ENCODE data around the gene VRK3.

DNA sequence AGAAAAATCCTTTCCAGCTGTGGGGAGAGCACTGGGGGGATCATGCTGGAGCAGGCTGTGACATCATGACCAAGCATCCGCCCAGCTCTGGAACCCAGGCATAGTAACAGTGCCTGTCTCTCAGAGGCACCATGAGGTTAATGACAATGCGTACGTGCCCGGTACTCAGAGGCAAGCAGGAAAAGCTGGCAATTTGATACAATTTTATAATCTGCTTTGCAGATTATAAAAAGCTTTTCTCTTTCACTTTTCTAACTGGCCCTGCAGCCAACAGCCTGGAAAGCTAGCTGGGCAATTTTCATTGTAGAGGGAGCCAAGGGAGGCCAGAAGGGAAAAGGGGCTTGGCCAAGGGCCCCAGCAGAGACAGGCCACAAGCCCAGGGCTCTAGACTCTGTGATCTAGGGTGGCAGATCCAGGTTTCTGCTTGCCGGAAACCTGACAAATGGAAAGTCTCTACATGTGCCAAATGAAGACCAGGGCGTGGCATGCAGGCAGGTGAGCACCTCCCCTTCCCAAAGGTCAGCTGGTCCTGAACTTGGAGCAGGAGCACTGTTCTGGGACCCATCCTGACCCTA lies 22.7 kb downstream of the VRK3 start:
- TF ChIP-seq, protein P1, sequence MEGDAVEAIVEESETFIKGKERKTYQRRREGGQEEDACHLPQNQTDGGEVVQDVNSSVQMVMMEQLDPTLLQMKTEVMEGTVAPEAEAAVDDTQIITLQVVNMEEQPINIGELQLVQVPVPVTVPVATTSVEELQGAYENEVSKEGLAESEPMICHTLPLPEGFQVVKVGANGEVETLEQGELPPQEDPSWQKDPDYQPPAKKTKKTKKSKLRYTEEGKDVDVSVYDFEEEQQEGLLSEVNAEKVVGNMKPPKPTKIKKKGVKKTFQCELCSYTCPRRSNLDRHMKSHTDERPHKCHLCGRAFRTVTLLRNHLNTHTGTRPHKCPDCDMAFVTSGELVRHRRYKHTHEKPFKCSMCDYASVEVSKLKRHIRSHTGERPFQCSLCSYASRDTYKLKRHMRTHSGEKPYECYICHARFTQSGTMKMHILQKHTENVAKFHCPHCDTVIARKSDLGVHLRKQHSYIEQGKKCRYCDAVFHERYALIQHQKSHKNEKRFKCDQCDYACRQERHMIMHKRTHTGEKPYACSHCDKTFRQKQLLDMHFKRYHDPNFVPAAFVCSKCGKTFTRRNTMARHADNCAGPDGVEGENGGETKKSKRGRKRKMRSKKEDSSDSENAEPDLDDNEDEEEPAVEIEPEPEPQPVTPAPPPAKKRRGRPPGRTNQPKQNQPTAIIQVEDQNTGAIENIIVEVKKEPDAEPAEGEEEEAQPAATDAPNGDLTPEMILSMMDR (IDR thresholded peaks at IDR 0.05): no peak
- no peak for TF ChIP-seq POLR2AphosphoS5 (IDR thresholded peaks at IDR 0.05)
- no peak for TF ChIP-seq EP300 (IDR thresholded peaks at IDR 0.05; ENCODE audit: low read depth)
- no peak for TF ChIP-seq POLR2A (IDR thresholded peaks at IDR 0.05)

All from transverse colon (tissue), 4 donors.